NCI-H510A (cell line): ENCODE measurements around the gene ALK.

Experiments
- DNase-seq: peaks from one replicate; lab custom pipeline; 2025; lab: John Stamatoyannopoulos, UW

ALK gene

DNA sequence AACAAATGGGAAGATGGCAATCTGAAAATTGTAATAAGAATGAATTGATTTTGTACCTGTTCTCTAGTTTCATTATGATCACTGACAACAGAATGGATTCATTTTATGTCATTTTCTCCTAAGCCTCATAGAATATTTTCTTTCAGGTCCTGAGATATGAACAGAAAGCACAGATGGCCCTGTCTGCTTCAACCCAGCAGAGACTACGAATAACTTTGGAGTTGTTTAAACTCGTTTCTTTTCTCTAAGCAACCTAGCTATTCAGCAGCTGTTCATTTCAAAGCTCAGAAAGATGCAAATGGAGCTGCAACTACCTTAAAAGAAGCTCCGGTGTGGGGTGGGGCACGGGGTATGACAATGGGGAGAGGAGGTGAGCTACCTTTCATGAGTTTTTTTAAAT lies 124.9 kb downstream of the ALK start:
- DNase-seq: no peak

- no peak for DNase-seq
Measured at GRCh38 chr2:29789911-29790485, 131.4 kb downstream of the ALK start.

DNA sequence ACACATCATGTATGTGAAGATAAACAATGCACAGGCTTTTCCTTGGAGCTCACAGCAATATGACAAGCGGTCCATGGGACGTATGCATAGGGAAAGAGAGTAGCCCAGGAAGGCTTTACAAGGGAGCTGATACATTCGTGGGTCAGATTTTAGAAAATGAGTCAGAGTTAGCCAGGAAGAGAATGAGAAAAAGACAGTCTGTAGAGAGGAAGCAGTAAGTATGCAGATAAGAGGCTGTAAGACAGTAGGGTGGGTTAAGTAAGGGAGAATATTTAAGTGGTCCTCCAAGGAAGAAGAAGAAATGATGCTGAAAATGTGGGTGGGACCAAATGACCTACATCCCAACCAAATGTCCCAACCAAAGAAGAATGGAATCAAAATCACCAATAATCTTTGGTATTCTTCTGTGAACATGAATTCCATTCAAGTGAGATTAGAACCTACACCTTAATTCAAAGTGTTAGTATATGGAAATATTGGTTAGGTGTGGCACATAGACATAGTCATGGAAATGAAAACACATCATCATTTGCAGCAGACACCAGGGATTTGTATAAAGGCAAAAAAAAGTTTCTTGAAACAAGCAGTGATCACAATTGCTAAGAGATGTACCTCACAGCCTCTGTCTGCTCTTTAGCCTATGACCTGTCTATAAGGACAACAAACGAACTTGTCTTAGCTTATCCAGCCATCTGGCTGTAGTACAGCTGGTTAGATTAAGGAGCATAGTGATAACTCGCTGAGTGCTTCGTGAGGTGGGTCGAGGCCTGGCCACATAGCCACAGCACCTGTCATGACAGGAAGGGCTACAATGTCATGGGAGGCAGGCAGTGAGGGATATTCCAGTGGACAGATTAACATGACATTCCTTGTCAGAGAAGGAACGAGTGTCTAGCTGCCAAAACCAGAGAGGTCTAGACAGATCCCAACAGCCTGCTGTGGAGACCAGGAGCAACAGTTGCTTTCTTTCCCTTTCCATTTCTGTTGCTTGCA lies 133.6 kb downstream of the ALK start:
- no peak for DNase-seq

DNA sequence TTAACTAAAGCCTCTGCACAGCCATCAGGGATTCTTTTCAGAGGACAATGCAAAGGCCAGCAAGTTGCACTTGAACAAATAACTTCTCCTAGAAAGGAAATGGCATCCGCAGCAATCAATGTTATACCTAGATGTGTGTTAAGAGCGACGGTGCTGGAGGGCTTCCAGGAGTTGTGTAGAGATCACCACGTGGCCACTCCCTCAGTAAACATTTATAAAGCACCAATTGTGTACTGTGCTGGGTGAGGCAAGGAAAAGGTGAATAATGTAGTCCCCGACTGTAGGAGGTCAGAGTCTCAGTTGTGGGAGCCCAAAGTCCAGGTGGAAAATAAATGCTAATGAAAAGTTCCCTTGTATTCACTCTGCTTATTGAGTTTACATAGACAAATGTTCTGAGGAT lies 135.0 kb downstream of the ALK start:
- DNase-seq: no peak

DNA sequence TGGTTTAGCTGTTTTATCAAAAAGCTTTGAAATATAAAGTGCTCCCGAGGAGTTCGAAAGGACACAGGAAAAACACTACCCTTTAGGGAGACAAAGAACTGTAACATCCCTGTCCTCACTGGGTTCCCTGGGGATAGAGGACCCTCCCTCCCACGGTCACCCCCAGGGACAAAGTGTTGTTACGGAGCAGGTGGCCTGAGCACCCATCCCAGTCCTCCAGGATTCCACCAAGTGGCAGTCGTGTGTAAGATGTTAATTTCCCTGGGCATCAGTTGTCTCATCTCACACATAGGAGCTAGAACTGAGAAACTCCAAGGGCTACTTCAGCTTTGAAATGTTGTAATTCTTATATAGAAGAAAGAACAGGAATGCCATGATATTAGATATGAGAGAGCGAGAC lies 137.7 kb downstream of the ALK start:
- DNase-seq: no peak

DNA sequence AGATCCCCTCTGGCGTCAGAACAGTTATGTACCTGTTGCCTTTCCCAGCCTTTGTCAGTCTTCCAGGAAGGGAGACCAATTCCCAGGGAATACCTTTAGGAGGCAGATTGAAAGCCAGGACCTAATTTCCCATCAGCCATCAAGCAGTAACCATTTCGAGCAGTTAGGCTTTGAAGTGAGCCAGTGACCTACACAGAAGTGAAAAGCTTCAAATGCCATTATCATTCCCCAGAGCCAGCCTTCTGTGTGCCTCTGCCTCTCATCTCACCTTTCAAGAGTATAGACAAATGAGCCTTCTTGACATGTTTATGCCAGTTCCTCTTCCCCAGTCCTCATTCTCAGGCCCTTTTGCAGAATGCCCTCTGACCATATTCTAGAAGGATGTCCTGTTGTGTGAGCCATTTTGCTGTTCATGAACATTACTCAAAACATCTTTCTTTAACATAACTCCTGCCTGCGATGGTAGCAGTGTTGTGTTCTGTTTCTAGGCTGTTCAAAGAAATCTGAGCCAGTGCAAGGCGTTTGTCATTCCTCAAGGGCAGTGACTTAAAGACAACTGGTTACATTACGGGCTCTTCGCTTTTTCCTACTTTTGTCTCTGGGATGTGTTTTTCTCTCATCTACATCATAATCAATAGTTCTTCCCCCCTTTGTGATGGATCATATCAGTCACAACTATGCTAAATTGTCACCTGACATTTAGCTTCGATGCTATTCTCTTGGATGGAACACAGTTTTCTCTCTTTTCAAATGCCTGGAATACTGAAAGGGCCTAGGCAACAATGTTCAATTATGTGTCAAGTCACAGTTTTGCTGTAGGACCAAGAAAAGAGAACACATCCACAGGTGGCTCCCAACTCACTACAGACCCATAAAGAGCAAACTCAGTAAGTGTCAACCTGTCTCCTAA lies 138.6 kb downstream of the ALK start:
- DNase-seq: no peak

GRCh38 chr2:29782087-29782486 lies 139.3 kb downstream of the ALK start:
- DNase-seq: no peak

GRCh38 chr2:29780906-29781305 lies 140.5 kb downstream of the ALK start:
- DNase-seq: no peak

DNA sequence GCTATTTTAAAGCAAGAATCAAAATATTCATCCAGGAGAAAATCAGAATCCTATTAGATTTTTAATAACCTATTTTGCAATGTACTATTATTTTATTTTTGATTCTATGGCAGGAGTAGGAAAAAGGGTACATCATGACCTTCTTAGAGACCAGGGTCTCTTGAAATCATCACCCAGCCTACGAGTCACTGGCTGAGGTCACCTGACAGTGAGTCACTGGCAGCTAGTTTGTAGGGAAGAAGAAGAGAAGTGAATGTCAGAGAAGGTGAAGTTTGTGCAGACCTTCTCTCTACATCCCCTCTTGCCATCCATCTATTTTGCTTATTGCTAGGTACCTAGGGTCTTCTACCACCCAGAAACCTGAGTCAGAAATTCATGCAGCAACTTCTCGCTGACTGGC lies 144.2 kb downstream of the ALK start:
- DNase-seq: no peak

DNA sequence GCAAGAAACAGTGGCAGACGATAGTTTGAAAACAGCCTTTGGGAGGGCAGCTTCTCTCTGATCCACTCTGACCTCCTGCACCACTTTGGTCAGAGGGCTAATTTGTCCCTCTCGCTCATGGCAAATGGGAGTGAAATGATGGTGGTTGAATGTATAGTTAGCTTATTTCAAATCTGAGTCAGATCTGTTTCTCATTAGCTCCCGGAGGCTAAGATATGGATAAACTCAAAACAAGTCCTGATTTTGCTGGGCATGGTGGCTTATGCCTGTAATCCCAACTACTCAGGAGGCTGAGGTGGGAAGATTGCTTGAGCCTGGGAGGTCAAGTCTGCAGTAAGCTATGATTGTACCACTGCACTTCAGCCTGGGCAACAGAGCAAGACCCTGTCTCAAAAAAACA lies 145.0 kb downstream of the ALK start:
- DNase-seq: no peak

GRCh38 chr2:29775937-29776336 lies 145.4 kb downstream of the ALK start:
- no peak for DNase-seq

GRCh38 chr2:29774624-29775023 lies 146.8 kb downstream of the ALK start:
- no peak for DNase-seq

DNA sequence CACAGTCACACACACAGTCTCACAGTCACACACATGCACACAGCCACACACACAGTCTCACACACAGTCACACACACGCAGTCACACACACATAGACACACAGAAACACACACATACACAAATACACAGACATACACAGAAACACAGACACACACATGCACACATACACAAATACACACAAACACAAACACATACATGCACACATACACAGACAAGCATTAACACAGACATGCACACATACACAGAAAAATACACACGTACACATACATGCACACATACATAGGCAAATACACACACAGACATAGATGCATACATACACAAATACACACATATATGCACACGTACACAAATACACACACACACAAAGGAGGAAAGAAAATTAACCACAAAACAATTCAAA lies 150.5 kb downstream of the ALK start:
- DNase-seq: no peak

DNA sequence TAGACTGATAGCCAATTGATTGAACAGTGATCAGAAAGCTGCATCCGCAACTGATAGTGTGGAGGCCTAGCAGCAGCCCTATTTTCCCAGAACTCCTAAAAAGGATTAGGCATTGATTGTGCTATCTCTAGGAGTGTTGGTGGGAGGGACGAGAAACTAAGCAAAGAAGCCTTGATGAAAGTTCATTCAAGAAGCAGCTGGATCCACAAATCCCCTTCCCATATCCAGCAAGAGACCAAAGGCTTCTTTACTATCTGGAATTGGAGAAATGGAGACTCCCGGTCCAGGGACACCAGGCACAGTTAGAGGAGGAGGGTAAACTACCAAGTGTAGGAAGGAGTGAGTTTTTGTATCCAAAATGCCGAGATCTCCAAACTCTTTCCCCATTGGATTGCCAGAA lies 151.5 kb downstream of the ALK start:
- DNase-seq: no peak

DNA sequence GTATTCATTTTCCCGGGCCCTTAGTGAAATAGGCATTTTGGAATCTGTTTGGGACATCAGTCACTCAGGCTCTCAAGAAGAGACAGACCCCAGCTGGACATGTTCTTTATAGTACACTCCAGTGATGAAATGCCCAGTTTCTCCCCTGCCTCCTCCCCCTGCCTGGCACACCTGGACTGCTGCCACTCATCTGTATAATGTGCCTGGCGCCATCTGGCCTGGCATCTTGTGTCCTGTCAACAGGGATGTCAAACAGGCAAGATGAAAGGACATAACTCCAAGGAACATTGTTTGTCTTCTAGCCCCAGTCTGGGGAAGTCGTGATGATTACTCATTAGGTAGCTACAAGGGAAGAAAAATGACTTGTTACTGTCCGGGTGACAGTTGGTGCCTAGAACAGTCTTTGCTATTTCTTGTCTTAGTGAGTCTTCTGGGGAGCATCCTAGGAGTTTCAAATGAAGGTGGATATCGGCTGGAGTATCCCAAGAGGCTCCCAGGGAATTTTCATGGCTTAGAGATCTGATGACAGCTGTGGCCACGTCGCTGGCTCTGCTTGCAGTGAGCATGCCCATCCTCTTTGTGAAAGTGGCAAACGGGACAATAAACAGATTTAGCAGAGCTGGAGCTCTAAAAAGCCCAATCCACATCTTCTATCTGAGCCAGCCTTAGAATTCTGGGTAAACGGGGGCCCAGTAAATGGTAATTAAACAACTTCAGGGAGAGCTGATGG lies 153.6 kb downstream of the ALK start:
- no peak for DNase-seq

- DNase-seq: no peak
Measured at GRCh38 chr2:29766191-29766590, 155.2 kb downstream of the ALK start.

DNA sequence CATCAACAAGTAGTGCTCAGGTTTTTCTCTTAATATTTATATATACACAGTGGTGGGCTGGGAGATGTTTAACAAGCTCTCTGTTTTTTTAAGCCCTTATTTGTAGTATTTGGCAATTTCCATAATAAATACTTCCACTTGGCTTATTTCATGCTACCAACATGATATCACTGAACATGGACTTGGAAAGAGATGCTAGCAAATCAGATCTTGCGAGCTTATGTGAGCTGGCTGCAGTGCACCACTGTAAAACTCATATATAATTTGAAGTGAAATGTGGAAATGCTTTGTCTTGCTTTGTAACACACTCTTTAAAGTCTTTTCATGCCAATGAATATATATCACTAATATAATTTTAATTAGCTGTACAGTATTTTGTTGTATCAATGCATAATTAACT lies 155.7 kb downstream of the ALK start:
- DNase-seq: no peak

DNA sequence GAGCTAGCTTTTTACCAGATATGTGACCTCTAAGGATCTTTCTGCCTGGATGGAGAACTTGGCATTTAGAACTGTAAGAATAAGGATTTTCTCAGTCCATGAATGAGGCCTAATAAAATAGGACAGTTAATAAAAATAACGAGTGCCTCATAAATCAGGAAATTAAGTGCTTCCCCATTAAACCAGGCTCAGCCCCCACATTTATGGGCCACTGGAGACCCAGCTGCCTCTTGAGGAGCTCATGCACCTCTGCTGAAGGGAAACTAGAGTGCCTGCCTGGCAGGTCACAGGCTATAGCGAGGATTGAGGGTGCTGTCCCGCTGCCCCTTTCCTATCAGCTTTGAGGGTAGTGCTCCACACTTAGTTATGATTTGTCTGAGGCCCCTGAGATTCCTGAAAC lies 158.0 kb downstream of the ALK start:
- DNase-seq: no peak

GRCh38 chr2:29762239-29762638 lies 159.1 kb downstream of the ALK start:
- no peak for DNase-seq

GRCh38 chr2:29761278-29761677 lies 160.1 kb downstream of the ALK start:
- DNase-seq: no peak

DNA sequence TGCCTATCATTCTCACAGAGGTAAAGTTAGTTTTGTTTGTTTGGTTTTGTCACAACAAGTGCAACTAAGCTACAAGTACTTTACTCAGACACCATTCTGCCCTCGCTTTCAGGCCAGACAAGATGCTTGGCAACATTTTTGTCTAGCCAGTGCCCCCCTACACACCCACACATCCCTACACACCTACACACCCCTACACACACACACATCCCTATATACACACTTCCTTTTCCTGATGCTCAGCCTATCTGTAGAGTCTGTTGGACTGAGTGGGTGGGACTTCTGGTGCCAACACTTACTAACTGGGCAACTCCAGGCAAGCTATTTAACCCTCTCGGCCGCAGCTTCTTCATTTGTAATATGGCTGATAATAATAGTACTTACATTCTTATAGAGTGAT lies 161.4 kb downstream of the ALK start:
- no peak for DNase-seq

DNA sequence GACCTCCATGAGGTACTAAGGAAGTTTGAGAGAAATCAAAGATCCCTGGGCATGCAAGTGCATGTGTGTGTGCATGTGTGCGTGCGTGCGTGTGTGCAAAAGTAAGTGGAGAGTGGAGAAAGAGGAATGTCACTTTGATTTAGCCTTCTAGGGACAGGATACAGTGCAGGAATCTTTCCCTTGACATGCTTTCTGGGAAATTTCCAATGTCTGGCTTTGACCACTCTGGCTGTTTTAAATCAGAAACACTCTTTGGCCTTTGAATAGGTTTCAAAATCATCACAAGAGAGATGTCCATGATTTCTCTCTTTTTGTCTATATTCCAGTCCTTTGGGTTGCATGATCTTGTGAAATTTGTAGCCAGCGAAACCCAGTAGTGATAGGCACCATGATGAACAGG lies 162.0 kb downstream of the ALK start:
- DNase-seq: no peak
